GM19238 (cell line): ENCODE results near the gene UQCC2.

Experiments
- DNase-seq: peaks from one replicate; pipeline ENCODE4 v3.0.0; 2011; ENCODE audit warnings: low spot score; ENCODE audit not compliant: insufficient read length

UQCC2 gene

GRCh38 chr6:33711140-33712129 is at the start of gene UQCC2:
Gene UQCC2, minus strand, starts transcription at chr6:33711700. Its CDS starts 14 bp downstream, at chr6:33711686.
- peak; percentile 94 for DNase-seq

- no peak for DNase-seq
Measured at GRCh38 chr6:33759887-33760629, 48.6 kb upstream of the UQCC2 start.

GRCh38 chr6:33758815-33759216 is 47.3 kb upstream of the UQCC2 start:
- DNase-seq = no peak

- DNase-seq = no peak
Measured at GRCh38 chr6:33757906-33758305, 46.4 kb upstream of the UQCC2 start.

GRCh38 chr6:33757113-33757512 is 45.6 kb upstream of the UQCC2 start:
- DNase-seq = no peak

GRCh38 chr6:33756211-33756954 is 44.9 kb upstream of the UQCC2 start:
- no peak for DNase-seq

- no peak for DNase-seq
Measured at GRCh38 chr6:33755070-33755869, 43.8 kb upstream of the UQCC2 start.

- no peak for DNase-seq
Measured at GRCh38 chr6:33754222-33754621, 42.7 kb upstream of the UQCC2 start.

GRCh38 chr6:33752646-33753015 is 41.1 kb upstream of the UQCC2 start:
- DNase-seq = no peak

- DNase-seq = no peak
Measured at GRCh38 chr6:33751771-33752645, 40.5 kb upstream of the UQCC2 start.

GRCh38 chr6:33750244-33750991 is 38.9 kb upstream of the UQCC2 start:
- no peak for DNase-seq

GRCh38 chr6:33749401-33749800 is 37.9 kb upstream of the UQCC2 start:
- DNase-seq = no peak

GRCh38 chr6:33748841-33749240 is 37.3 kb upstream of the UQCC2 start:
- no peak for DNase-seq

- DNase-seq = no peak
Measured at GRCh38 chr6:33747823-33748222, 36.3 kb upstream of the UQCC2 start.

GRCh38 chr6:33746651-33747100 is 35.2 kb upstream of the UQCC2 start, which contains the start of gene IP6K3:
Gene IP6K3, minus strand, starts transcription at chr6:33746905. Its CDS starts 11,429 bp downstream, at chr6:33735476.
- DNase-seq = no peak

GRCh38 chr6:33746036-33746600 is 34.6 kb upstream of the UQCC2 start:
- DNase-seq = no peak

GRCh38 chr6:33745548-33745947 is 34.0 kb upstream of the UQCC2 start:
- no peak for DNase-seq

GRCh38 chr6:33744895-33745546 is 33.5 kb upstream of the UQCC2 start:
- DNase-seq = no peak
